Jurkat, Clone E6-1 (cell line): ENCODE results near the gene MYL10. TPM values are rescaled to one million over a fixed set of nuclear protein-coding genes. Genes with fewer than 3 reads are reported as not detected.

Source experiments
- DNase-seq: peaks from one replicate; pipeline ENCODE4 v3.0.0-alpha.2; 2011; ENCODE audit warnings: low read depth, low spot score
- H3K4me3 ChIP-seq: 2 replicates; pipeline ENCODE4 v1.5.1; 2011; ENCODE audit warnings: mild to moderate bottlenecking, low read length, control low read depth, moderate library complexity
- polyA plus RNA-seq: library from polyadenylated mRNA; unstranded; fragments of >200 nt; gene quantifications from one replicate; pipeline ENCODE4 v1.2.1, GENCODE V29; 2012; ENCODE audit warnings: missing spikeins; ENCODE audit not compliant: insufficient read length, insufficient read depth

MYL10 gene
- polyA plus RNA-seq = not detected

DNA sequence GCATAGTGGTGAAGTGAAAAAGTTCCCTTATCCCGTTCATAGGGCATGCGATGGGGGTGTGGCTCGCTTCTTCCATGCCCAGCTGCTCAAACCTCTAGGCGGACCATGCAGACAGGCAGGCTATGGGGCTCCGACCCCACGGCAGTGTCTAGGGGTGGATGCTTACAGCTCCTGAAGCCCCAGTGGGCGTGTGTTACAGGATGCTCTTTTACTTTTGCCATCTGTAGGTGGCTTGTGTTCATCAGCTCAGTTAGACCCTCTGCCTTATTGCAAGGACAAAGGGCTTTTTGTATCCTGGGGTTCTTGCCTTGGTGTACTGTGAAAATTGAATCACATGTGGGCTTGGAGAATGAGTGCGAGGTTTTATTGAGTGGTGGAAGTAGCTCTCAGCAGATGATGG lies at the start of gene MYL10:
MYL10 (minus strand) TSS at position 126 of the 400 bp plus-strand sequence. CDS start 178 bp downstream, outside the sequence.
- no peak within 1 kb of the TSS for H3K4me3 ChIP-seq
- no peak for DNase-seq

- H3K4me3 ChIP-seq = no peak overlapping the region
- DNase-seq = no peak
Observed at GRCh38 chr7:101678658-101679057, 49.6 kb upstream of the MYL10 start.

DNA sequence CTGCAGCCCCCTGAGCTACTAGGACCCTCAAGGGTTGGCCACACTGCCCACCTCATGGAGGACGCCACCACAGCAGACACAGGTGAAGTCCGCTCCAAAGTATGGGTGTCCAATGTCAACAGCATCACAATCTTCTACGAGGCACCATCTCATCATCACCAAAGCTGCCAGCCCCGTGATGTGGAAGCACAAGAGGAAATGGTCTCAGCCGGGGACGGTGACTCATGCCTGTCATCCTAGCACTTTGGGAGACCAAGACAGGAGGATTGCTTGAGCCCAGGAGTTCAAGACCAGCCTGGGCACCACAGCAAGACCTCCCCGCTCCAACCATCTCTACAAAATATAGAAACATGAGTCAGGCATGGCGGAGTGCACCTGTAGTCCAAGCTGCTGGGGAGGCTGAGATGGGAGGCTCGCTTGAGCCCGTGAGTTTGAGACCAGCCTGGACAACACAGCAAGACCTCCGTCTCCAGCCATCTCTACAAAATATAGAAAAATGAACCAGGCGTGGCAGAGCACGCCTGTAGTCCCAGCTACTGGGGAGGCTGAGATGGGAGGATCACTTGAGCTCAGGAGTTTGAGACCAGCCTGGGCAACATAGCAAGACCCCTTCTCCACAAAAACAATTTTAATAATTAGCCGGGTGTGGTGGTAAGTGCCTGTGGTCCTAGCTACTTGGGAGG lies 48.8 kb upstream of the MYL10 start:
- H3K4me3 ChIP-seq = no peak overlapping the region
- no peak for DNase-seq

DNA sequence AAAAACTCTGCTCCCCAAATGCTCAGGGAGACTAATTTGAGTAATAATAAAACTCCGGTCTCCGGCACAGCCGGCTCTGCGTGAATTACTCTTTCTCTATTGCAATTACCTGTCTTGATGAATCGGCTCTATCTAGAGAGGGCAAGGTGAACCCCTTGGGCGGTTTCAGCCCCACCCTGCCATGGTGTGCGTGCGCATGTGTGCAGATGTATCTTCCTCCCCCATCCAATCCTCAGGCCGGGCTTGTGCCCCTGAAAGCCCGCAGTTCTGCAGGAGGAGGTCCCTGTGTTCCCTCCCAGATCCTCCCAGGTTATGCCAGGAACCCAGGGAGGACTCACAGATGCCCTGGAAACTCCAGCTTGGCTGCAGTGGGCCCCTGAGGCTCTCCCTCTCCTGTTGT lies 48.3 kb upstream of the MYL10 start:
- no peak overlapping the region for H3K4me3 ChIP-seq
- DNase-seq = no peak

- H3K4me3 ChIP-seq = no peak overlapping the region
- no peak for DNase-seq
Observed at GRCh38 chr7:101676956-101677355, 47.9 kb upstream of the MYL10 start.

- DNase-seq = no peak
- no peak overlapping the region for H3K4me3 ChIP-seq
Observed at GRCh38 chr7:101676062-101676598, 47.0 kb upstream of the MYL10 start.

DNA sequence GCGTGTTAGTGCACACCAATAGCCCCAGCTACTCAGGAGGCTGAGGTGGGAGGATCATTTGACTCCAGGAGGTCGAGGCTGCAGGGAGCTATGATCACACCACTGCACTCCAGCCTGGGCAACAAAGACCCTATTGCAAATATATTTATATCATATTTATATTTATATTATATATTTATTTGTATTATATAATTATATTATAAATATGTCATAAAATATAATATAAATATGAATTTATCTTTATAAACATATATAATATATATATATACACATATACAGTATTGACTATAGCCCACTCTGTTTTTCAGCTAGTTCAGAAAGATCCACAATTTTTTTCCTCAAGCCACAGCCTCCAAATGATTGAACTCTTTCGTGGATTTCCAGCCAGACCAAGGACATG lies 45.3 kb upstream of the MYL10 start:
- DNase-seq = no peak
- H3K4me3 ChIP-seq = no peak overlapping the region

- no peak overlapping the region for H3K4me3 ChIP-seq
- DNase-seq = no peak
Observed at GRCh38 chr7:101673951-101674350, 44.9 kb upstream of the MYL10 start.

DNA sequence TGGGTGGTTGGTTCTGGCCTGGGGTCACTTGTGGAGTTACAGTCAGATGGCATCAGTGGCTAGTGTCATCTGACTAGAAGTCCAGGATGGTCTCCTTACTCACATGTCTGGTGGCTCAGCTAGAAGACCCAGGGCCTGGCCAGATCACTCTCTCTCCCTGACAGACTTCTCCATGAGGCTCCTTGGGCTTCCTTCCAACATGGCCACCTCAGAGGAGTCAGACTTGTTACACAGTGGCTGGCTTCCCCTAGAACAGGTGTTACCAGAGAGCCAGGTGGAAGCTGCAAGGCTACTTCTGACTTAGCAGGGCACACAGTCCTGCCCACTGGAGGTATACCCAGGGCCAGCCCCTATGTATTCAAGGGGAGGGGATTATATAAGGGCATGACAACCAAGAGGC lies 44.2 kb upstream of the MYL10 start:
- no peak overlapping the region for H3K4me3 ChIP-seq
- no peak for DNase-seq

GRCh38 chr7:101671371-101672356 lies 42.6 kb upstream of the MYL10 start:
- no peak overlapping the region for H3K4me3 ChIP-seq
- no peak for DNase-seq

DNA sequence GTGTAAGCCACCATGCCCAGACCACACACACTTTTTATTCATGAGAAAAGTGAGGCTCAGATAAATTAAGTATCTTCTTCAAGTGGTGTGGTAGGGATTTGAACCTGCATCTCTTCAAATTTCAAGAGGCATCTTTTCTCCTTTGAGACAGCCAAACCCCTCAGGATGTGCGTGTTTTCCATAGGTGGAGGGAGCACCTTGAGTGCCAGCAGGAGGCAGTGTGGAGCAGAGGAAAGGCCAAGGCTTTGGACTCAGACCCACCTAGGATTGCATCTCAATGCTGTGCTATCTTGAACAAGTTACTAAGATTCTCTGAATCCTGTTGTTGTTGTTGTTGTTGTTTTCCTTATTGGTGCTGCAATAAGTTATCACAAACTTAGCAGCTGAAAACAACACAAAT lies 40.2 kb upstream of the MYL10 start:
- no peak for DNase-seq
- no peak overlapping the region for H3K4me3 ChIP-seq

- H3K4me3 ChIP-seq = no peak overlapping the region
- DNase-seq = no peak
Observed at GRCh38 chr7:101668726-101669125, 39.6 kb upstream of the MYL10 start.

DNA sequence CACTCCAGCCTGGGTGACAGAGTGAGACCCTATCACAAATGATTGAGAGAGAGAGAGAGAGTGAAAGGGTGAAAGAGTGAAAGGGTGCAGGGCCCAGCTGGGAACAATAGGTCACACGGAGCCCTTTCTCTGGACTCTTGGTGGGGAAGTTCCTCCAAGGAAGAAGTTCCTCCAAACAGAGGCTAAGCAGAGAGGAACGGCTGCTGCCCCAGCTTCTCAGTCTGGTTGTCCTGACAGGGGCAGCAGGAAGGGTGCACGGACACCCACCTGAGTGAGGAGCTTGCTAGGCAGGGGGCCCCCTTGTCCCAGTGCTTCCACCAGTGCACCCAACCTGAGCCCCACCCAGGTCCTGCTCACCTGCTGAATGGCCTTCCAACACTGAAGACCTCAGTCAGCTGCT lies 38.8 kb upstream of the MYL10 start:
- H3K4me3 ChIP-seq = no peak overlapping the region

DNA sequence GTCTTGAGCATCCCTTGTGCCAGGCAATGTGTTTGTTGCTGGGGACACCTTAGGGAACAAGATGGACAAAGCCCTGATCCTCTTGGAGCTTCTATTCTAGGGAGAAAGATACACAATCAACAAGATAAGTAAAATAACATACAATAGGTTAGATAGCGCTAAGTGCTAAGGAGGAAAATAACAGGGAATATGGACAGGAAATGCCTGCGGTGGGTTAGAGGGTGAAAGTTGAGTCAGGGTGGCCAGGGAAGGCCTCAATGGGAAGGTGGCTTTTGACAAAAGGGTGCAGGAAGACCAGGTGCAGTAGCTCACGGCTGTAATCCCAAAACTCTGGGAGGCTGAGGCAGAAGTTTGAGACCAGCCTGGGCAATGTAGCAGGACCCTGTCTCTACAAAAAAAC lies 38.3 kb upstream of the MYL10 start:
- H3K4me3 ChIP-seq = no peak overlapping the region
- DNase-seq = no peak

More for the DNA sequence above, 38.8 kb upstream of the MYL10 start:
- no peak for DNase-seq

- no peak for DNase-seq
Observed at GRCh38 chr7:101666741-101667140, 37.6 kb upstream of the MYL10 start.

GRCh38 chr7:101666293-101666692 lies 37.2 kb upstream of the MYL10 start:
- H3K4me3 ChIP-seq = no peak overlapping the region
- DNase-seq = no peak

More at GRCh38 chr7:101666741-101667140, 37.6 kb upstream of the MYL10 start:
- H3K4me3 ChIP-seq = no peak overlapping the region

GRCh38 chr7:101664893-101665471 lies 35.9 kb upstream of the MYL10 start:
- DNase-seq = no peak
- H3K4me3 ChIP-seq = no peak overlapping the region

DNA sequence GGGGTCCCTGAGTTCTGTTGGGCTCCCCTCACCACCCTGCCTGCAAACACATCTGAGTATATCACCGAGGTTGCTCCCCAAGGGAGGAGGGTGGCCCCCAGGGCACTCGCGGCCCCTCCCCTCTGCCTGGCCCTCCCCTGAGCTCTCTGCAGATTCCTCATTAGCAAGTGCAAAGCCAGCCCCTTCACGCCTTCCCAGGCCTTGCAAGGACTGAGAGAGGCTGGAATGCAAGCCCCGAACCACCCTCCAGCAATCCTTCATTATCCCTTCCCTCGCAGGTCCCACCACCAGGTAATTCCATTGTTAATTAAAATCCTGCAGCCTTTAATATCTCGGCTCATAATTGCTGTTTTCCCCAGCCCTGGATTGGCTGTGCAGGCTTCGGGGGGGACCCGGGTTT lies 35.3 kb upstream of the MYL10 start:
- no peak for DNase-seq
- no peak overlapping the region for H3K4me3 ChIP-seq

- no peak overlapping the region for H3K4me3 ChIP-seq
- DNase-seq = no peak
Observed at GRCh38 chr7:101663747-101664146, 34.7 kb upstream of the MYL10 start.
